GDM1 (cell line): ENCODE data around the gene UBB.
"Not testable (repeated sequence)": the region's sequence is repeated elsewhere in the genome, so short reads cannot be mapped to it uniquely, and the experiment has no call there.

Experiments
- DNase-seq: peaks from one replicate; lab custom pipeline; 2025; lab: John Stamatoyannopoulos, UW

The UBB gene

GRCh38 chr17:16377941-16378341, 3.0 kb upstream of the UBB start:
- DNase-seq: no peak

- DNase-seq: no peak
These were observed 2.1 kb upstream of the UBB start for GRCh38 chr17:16378636-16379282.

GRCh38 chr17:16379654-16380053, 1.2 kb upstream of the UBB start:
- no peak for DNase-seq

- no peak for DNase-seq
These were observed 567 bp downstream of the UBB start for GRCh38 chr17:16381496-16381820.

- no peak for DNase-seq
These were observed 2.3 kb downstream of the UBB start for GRCh38 chr17:16383216-16383615.

- no peak for DNase-seq
These were observed 2.9 kb downstream of the UBB start for GRCh38 chr17:16383772-16384287.

GRCh38 chr17:16384557-16384956, 3.7 kb downstream of the UBB start:
- DNase-seq: no peak

- DNase-seq: not testable (repeated sequence)
These were observed 5.2 kb downstream of the UBB start for GRCh38 chr17:16386126-16386507.

- no peak for DNase-seq
These were observed 10.6 kb downstream of the UBB start for GRCh38 chr17:16391451-16391850.

GRCh38 chr17:16392491-16392890, 11.6 kb downstream of the UBB start:
- not testable (repeated sequence) for DNase-seq

GRCh38 chr17:16395887-16396286, 15.0 kb downstream of the UBB start:
- DNase-seq: not testable (repeated sequence)

GRCh38 chr17:16396693-16397092, 15.8 kb downstream of the UBB start:
- DNase-seq: peak; percentile 30

GRCh38 chr17:16398270-16399267, 17.7 kb downstream of the UBB start:
- peak; percentile 9 for DNase-seq

GRCh38 chr17:16403847-16404246, 23.0 kb downstream of the UBB start:
- not testable (repeated sequence) for DNase-seq

GRCh38 chr17:16406742-16407674, 26.1 kb downstream of the UBB start:
- DNase-seq: no peak

- DNase-seq: no peak
These were observed 27.2 kb downstream of the UBB start for GRCh38 chr17:16407911-16408588.

GRCh38 chr17:16415031-16415924, 34.4 kb downstream of the UBB start, which contains the start of gene TRPV2:
Gene TRPV2, plus strand, starts transcription at chr17:16415571. Its CDS starts 2,098 bp downstream, at chr17:16417669.
- peak; percentile 26 for DNase-seq

GRCh38 chr17:16417399-16417798, 36.5 kb downstream of the UBB start:
- no peak for DNase-seq

- no peak for DNase-seq
These were observed 37.2 kb downstream of the UBB start for GRCh38 chr17:16417896-16418684.
